Smooth muscle cell (in vitro differentiated cells): ENCODE measurements around the gene TSHR. TPM values are rescaled to one million over a fixed set of nuclear protein-coding genes. Genes with fewer than 3 reads are reported as not detected.

Source experiments
- DNase-seq: peaks from one replicate; lab custom pipeline; 2025; ENCODE audit not compliant: unreplicated experiment; lab: John Stamatoyannopoulos, UW
- H2AFZ ChIP-seq: fragments of 200-600 bp; sonication (generic); 2 replicates; pipeline ENCODE4 v1.6.0; 2016; ENCODE audit warnings: antibody characterized with exemption, low read depth, mild to moderate bottlenecking
- H3F3A ChIP-seq: fragments of 200-600 bp; sonication (generic); 2 replicates; pipeline ENCODE4 v1.6.0; 2017; ENCODE audit warnings: antibody characterized with exemption, low read depth
- H3K27ac ChIP-seq: fragments of 200-600 bp; sonication (generic); 2 replicates; pipeline ENCODE4 v1.5.1; 2016; ENCODE audit warnings: low read depth, mild to moderate bottlenecking
- H3K27me3 ChIP-seq: fragments of 200-600 bp; sonication (generic); 2 replicates; pipeline ENCODE4 v1.6.1; 2016; ENCODE audit warnings: low read depth, mild to moderate bottlenecking
- H3K36me3 ChIP-seq: fragments of 200-600 bp; sonication (generic); 2 replicates; pipeline ENCODE4 v1.5.1; 2016; ENCODE audit warnings: low read depth
- H3K4me1 ChIP-seq: fragments of 200-600 bp; sonication (generic); 2 replicates; pipeline ENCODE4 v1.5.1; 2016; ENCODE audit warnings: low read depth
- H3K4me2 ChIP-seq: fragments of 200-600 bp; sonication (generic); 2 replicates; pipeline ENCODE4 v1.6.0; 2016; ENCODE audit warnings: mild to moderate bottlenecking
- H3K4me3 ChIP-seq: fragments of 200-600 bp; sonication (generic); 2 replicates; pipeline ENCODE4 v1.5.1; 2016; ENCODE audit warnings: mild to moderate bottlenecking
- H3K79me2 ChIP-seq: fragments of 200-600 bp; sonication (generic); 2 replicates; pipeline ENCODE4 v1.6.0; 2016; ENCODE audit warnings: low read depth, mild to moderate bottlenecking
- H3K9ac ChIP-seq: fragments of 200-600 bp; sonication (generic); 2 replicates; pipeline ENCODE4 v1.6.0; 2016; ENCODE audit warnings: low read depth
- H3K9me3 ChIP-seq: fragments of 200-600 bp; sonication (generic); replicated peaks from 2 replicates; pipeline ENCODE4 v1.5.1; 2016; ENCODE audit warnings: low read depth
- H4K20me1 ChIP-seq: fragments of 200-600 bp; sonication (generic); 2 replicates; pipeline ENCODE4 v1.6.0; 2016; ENCODE audit warnings: low read depth
- CTCF ChIP-seq: fragments of 200-600 bp; sonication (generic); IDR thresholded peaks from 2 replicates; pipeline ENCODE4 v1.5.1; 2017; ENCODE audit warnings: borderline replicate concordance, mild to moderate bottlenecking, antibody characterized with exemption; ENCODE audit not compliant: insufficient read depth, poor library complexity, severe bottlenecking
- WGBS: methylation state at CpG from one replicate; pipeline ENCODE4 v1.1.7; 2016; ENCODE audit warnings: low lambda C conversion rate; 5-methylcytosine and 5-hydroxymethylcytosine counted together
- polyA plus RNA-seq: library from polyadenylated mRNA; unstranded; fragments of >200 nt; fragmentation: Nextera tagmentation; extraction: Ambion mirVana; gene quantifications from 2 replicates; pipeline ENCODE4 v1.2.1, GENCODE V29; 2016
- total RNA-seq: library from RNA; depleted of rRNA; stranded (reverse); fragments of >200 nt; gene quantifications from 2 replicates; pipeline ENCODE4 v1.2.3, GENCODE V29; 2014

TSHR gene
- total and polyA plus RNA-seq, 2 experiments from 2014 or later: not detected

GRCh38 chr14:80942191-80942600 lies 13.2 kb upstream of the TSHR start:
- Histone ChIP-seq H3K36me3 (no peaks in the 10 kb centered on the region), H3K27me3 (no peaks in the 10 kb centered on the region)
- no peak for DNase-seq

GRCh38 chr14:80944861-80945617 lies 10.4 kb upstream of the TSHR start:
- WGBS: 87% methylated on average over 5 of the region's 5 CpGs
- Histone ChIP-seq H3K9ac (no peak overlapping the region), H3K27ac (no peak overlapping the region), H4K20me1 (no peaks in the 10 kb centered on the region), H2AFZ (no peak overlapping the region), H3F3A (no peaks in the 10 kb centered on the region), H3K4me3 (no peak overlapping the region), H3K9me3 (no peaks in the 10 kb centered on the region), H3K79me2 (peaks cover 6% of the 10 kb centered on the region), H3K4me1 (peaks cover 4% of the 10 kb centered on the region), H3K27me3 (peaks cover 12% of the 10 kb centered on the region), H3K36me3 (no peaks in the 10 kb centered on the region), H3K4me2 (no peak overlapping the region)
- no peak for TF ChIP-seq CTCF
- DNase-seq: no peak

More at GRCh38 chr14:80942191-80942600, 13.2 kb upstream of the TSHR start:
- no peak for TF ChIP-seq CTCF
- peak overlapping the region; percentile 72 for H3K4me3 ChIP-seq
- H3K27ac ChIP-seq: peak overlapping the region; percentile 33
- peak overlapping the region; percentile 49 for H3K9ac ChIP-seq
- H3K4me1 ChIP-seq: peaks cover 4% of the 10 kb centered on the region
- no peaks in the 10 kb centered on the region for H4K20me1 ChIP-seq
- WGBS: 32% methylated on average over 5 of the region's 5 CpGs
- peaks cover 6% of the 10 kb centered on the region for H3K79me2 ChIP-seq
- peak overlapping the region; percentile 84 for H3K4me2 ChIP-seq
- H3K9me3 ChIP-seq: no peaks in the 10 kb centered on the region
- peak overlapping the region; percentile 98 for H2AFZ ChIP-seq
- H3F3A ChIP-seq: no peaks in the 10 kb centered on the region

- no peaks in the 10 kb centered on the region for H3K4me1 ChIP-seq
- no peaks in the 10 kb centered on the region for H3K36me3 ChIP-seq
- H3K27me3 ChIP-seq: peaks cover 22% of the 10 kb centered on the region
- no peak overlapping the region for H3K4me3 ChIP-seq
- no peak overlapping the region for H3K4me2 ChIP-seq
- H3K9me3 ChIP-seq: no peaks in the 10 kb centered on the region
- no peaks in the 10 kb centered on the region for H3F3A ChIP-seq
- no peaks in the 10 kb centered on the region for H3K79me2 ChIP-seq
- DNase-seq: no peak
- 94% methylated on average over 1 of the region's 1 CpG for WGBS
- H4K20me1 ChIP-seq: no peaks in the 10 kb centered on the region
- no peak overlapping the region for H2AFZ ChIP-seq
- no peak overlapping the region for H3K9ac ChIP-seq
- H3K27ac ChIP-seq: no peak overlapping the region
- TF ChIP-seq CTCF: no peak
Measured at GRCh38 chr14:80946187-80946586, 9.2 kb upstream of the TSHR start.

- H3K9me3 ChIP-seq: no peaks in the 10 kb centered on the region
- no peak overlapping the region for H3K4me3 ChIP-seq
- H3K4me2 ChIP-seq: no peak overlapping the region
- TF ChIP-seq CTCF: no peak
- no peak overlapping the region for H3K9ac ChIP-seq
- H3K36me3 ChIP-seq: no peaks in the 10 kb centered on the region
- no peaks in the 10 kb centered on the region for H3K79me2 ChIP-seq
- peaks cover 27% of the 10 kb centered on the region for H3K27me3 ChIP-seq
- no peaks in the 10 kb centered on the region for H3F3A ChIP-seq
- DNase-seq: no peak
- H4K20me1 ChIP-seq: no peaks in the 10 kb centered on the region
- 88% methylated on average over 4 of the region's 4 CpGs for WGBS
- no peaks in the 10 kb centered on the region for H3K4me1 ChIP-seq
- H3K27ac ChIP-seq: no peak overlapping the region
- H2AFZ ChIP-seq: no peak overlapping the region
Measured at GRCh38 chr14:80946797-80947196, 8.6 kb upstream of the TSHR start.
